Measurements from ENCODE around the gene TGIF1.

The TGIF1 gene

DNA sequence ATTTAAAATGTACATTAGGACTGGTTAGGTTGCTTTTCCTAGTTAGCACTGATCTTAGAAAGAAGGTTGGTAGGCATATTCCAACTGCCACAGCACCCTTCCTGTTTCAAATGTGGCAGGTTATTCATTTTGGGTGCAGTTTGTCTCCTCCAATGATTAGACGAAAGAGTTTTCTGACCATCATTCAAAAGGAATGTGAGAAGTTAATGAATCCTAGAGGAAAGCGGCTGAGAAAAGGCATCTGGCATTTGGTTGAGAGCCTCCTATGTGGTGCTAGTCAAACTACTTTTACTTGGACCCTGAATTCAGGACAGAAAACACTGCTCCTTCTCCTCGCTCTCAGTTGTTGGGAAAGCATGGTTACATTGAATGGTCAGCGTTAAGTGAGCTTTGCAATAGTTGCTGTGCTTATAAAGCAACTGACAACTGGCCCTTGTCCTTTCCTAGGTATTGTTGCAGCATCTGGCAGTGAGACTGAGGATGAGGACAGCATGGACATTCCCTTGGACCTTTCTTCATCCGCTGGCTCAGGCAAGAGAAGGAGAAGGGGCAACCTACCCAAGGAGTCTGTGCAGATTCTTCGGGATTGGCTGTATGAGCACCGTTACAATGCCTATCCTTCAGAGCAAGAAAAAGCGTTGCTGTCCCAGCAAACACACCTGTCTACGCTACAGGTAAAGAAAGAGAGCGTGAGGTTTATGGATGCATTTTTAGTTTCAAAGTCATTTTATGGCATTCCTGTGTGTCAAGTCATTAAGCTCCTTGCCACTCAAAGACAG is 6.1 kb downstream of the TGIF1 start:
- TF ChIP-seq, protein P1, sequence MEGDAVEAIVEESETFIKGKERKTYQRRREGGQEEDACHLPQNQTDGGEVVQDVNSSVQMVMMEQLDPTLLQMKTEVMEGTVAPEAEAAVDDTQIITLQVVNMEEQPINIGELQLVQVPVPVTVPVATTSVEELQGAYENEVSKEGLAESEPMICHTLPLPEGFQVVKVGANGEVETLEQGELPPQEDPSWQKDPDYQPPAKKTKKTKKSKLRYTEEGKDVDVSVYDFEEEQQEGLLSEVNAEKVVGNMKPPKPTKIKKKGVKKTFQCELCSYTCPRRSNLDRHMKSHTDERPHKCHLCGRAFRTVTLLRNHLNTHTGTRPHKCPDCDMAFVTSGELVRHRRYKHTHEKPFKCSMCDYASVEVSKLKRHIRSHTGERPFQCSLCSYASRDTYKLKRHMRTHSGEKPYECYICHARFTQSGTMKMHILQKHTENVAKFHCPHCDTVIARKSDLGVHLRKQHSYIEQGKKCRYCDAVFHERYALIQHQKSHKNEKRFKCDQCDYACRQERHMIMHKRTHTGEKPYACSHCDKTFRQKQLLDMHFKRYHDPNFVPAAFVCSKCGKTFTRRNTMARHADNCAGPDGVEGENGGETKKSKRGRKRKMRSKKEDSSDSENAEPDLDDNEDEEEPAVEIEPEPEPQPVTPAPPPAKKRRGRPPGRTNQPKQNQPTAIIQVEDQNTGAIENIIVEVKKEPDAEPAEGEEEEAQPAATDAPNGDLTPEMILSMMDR (conservative IDR thresholded peaks at IDR 0.05; ENCODE audit: low read length), result no peak
- peak overlapping the region; percentile 15; the same call in 1 of the 2 replicates for H3K4me3 ChIP-seq (ENCODE audit: low read length)
- DNase-seq (ENCODE audit: low read depth), result peak; percentile 66

GRCh38 chr18:3456686-3457069 is 6.7 kb downstream of the TGIF1 start:
- TF ChIP-seq, protein P1 (conservative IDR thresholded peaks at IDR 0.05; ENCODE audit: low read length), result no peak
- no peak for DNase-seq (ENCODE audit: low read depth)
- H3K4me3 ChIP-seq (ENCODE audit: low read length), result no peak overlapping the region

GRCh38 chr18:3457261-3457724 is 7.3 kb downstream of the TGIF1 start:
- H3K4me3 ChIP-seq (ENCODE audit: low read length), result no peak overlapping the region
- DNase-seq (ENCODE audit: low read depth), result no peak
- TF ChIP-seq, protein P1 (conservative IDR thresholded peaks at IDR 0.05; ENCODE audit: low read length), result no peak

- H3K4me3 ChIP-seq (ENCODE audit: low read length), result no peak overlapping the region
- DNase-seq (ENCODE audit: low read depth), result no peak
- TF ChIP-seq, protein P1 (conservative IDR thresholded peaks at IDR 0.05; ENCODE audit: low read length), result no peak
Observed at GRCh38 chr18:3458378-3458777, 8.4 kb downstream of the TGIF1 start.

DNA sequence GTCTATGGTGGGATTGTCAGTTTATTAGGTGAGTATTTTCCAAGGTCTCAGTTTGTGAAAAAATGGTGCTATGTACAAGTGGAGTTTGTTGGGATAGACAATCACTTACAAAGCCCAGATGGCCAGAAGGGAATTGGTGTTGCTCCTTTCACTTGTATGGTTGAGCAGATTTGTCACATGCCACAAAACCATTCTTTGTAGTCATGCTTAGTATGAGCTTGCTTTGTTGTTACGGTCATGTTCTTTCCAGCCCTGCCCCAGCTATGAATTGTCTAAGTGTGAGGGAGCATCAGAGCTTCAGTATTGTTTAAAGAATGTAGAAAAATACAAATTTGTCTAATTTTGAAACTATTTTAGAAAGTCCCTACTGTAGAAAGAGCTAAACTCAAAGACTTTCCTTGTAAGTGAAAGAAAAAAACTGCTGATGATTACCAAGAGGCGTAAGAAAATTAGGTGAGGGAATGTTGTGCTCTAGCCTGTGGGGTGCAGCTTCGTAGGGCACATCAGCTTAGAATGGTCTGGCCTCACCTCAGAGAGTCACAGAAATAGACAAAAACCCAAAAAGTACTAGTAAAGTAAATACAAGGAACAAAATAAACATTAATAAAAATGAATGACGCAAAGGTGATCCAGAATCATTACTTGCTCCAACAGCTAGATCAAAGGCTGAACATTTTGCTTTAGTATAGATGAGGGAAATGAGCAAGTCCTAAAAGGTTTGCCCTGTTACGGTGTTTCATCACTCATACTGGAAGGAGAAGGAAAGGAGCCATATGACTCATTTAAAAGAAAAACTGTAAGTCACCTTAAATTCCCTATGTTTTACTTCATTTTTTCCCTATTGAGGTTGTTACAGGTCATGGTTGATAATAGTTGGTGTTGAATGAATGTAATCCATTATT is 9.2 kb downstream of the TGIF1 start:
- H3K4me3 ChIP-seq (ENCODE audit: low read length), result no peak overlapping the region

DNA sequence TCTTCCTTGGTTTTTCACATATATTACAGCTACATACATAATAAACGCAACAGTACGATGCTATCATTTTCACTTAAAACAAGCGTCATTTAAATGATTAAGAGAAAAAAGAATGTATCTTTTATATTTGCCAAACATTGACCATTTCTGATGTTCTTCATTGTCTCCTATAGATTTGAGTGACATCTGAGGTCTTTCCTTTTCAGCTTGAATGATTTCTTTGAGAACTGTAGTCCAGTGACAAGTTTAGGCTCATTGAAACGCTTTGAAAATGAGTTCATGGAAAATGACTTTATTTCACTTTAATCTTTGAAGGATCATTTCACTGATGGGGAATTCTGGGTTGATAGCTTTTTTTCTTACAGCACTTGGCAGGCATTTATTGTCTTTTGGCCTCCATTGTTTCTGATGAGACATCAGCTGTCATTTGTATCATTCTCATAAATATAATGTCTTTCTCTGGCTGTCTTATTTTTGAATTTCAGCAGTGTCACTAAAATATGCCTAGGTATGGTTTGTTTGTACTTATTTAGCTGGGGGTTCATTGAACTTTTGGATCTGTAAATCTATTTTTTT is 10.9 kb downstream of the TGIF1 start:
- no peak for DNase-seq (ENCODE audit: low read depth)
- TF ChIP-seq, protein P1 (conservative IDR thresholded peaks at IDR 0.05; ENCODE audit: low read length), result no peak
- no peak overlapping the region for H3K4me3 ChIP-seq (ENCODE audit: low read length)

More for the DNA sequence above, 9.2 kb downstream of the TGIF1 start:
- DNase-seq (ENCODE audit: low read depth), result peak; percentile 52
- TF ChIP-seq, protein P1 (conservative IDR thresholded peaks at IDR 0.05; ENCODE audit: low read length), result no peak
